Subcutaneous abdominal adipose tissue (tissue), 5 donors: ENCODE results near the gene USP34.
"Not testable (repeated sequence)": the region's sequence is repeated elsewhere in the genome, so short reads cannot be mapped to it uniquely, and the experiment has no call there.

ENCODE experiments used
- H3K27ac ChIP-seq: one replicate; pipeline ENCODE4 v1.7.0; 2013; ENCODE audit warnings: low read depth, mild to moderate bottlenecking, inconsistent platforms, low read length, moderate library complexity
- H3K27me3 ChIP-seq, 5 donors: one replicate each; pipeline ENCODE4 v1.7.0; 2013; ENCODE audit warnings: low read length in 5 of 5, inconsistent platforms in 1 of 5; ENCODE audit not compliant: control insufficient read depth in 5 of 5, insufficient read depth in 4 of 5
- H3K36me3 ChIP-seq, 5 donors: one replicate each; pipeline ENCODE4 v1.7.0; 2013; ENCODE audit warnings: low read length in 5 of 5; ENCODE audit not compliant: control insufficient read depth in 5 of 5, insufficient read depth in 5 of 5
- H3K4me1 ChIP-seq, 5 donors: one replicate each; pipeline ENCODE4 v1.7.0; 2013; ENCODE audit warnings: low read length in 5 of 5, mild to moderate bottlenecking in 3 of 5, moderate library complexity in 1 of 5; ENCODE audit not compliant: control insufficient read depth in 5 of 5, insufficient read depth in 5 of 5
- H3K4me3 ChIP-seq, 5 donors: one replicate each; pipeline ENCODE4 v1.7.0; 2013; ENCODE audit warnings: low read length in 5 of 5, low read depth in 1 of 5
- H3K9ac ChIP-seq, 5 donors: one replicate each; pipeline ENCODE4 v1.7.0; 2013; ENCODE audit warnings: low read length in 5 of 5, mild to moderate bottlenecking in 4 of 5, moderate library complexity in 3 of 5
- H3K9me3 ChIP-seq, 5 donors: one replicate each; pipeline ENCODE4 v1.7.0; 2013; ENCODE audit warnings: low read length in 5 of 5; ENCODE audit not compliant: control insufficient read depth in 5 of 5
- donor health status: healthy.
- donor health status: healthy.
- donor health status: healthy.
- donor health status: healthy.
- donor health status: healthy.

The USP34 gene

GRCh38 chr2:61414674-61415073 lies 56.2 kb downstream of the USP34 start:
- Histone ChIP-seq H3K27ac (no peak overlapping the region), H3K4me1 (peaks cover 0 to 4% (median 0%) of the 10 kb centered on the region in 5 donors)

GRCh38 chr2:61411109-61411508 lies 59.8 kb downstream of the USP34 start:
- H3K9ac ChIP-seq = no peak overlapping the region
- H3K27me3 ChIP-seq = no peaks in the 10 kb centered on the region
- peaks cover 0 to 3% (median 0%) of the 10 kb centered on the region in 5 donors for H3K36me3 ChIP-seq
- H3K27ac ChIP-seq = no peak overlapping the region
- no peaks in the 10 kb centered on the region for H3K9me3 ChIP-seq
- no peak overlapping the region for H3K4me3 ChIP-seq
- peaks cover 0 to 4% (median 0%) of the 10 kb centered on the region in 5 donors for H3K4me1 ChIP-seq

More at GRCh38 chr2:61414674-61415073, 56.2 kb downstream of the USP34 start:
- Histone ChIP-seq H3K36me3 (peaks cover 0 to 6% (median 3%) of the 10 kb centered on the region in 5 donors), H3K4me3 (no peak overlapping the region), H3K27me3 (no peaks in the 10 kb centered on the region), H3K9me3 (no peaks in the 10 kb centered on the region), H3K9ac (no peak overlapping the region)

GRCh38 chr2:61410185-61410584 lies 60.7 kb downstream of the USP34 start:
- Histone ChIP-seq H3K36me3 (peaks cover 0 to 6% (median 3%) of the 10 kb centered on the region in 5 donors), H3K9me3 (no peaks in the 10 kb centered on the region), H3K9ac (no peak overlapping the region), H3K27ac (no peak overlapping the region), H3K4me1 (no peaks in the 10 kb centered on the region), H3K27me3 (no peaks in the 10 kb centered on the region), H3K4me3 (no peak overlapping the region)

GRCh38 chr2:61405813-61406212 lies 65.1 kb downstream of the USP34 start:
- no peaks in the 10 kb centered on the region for H3K27me3 ChIP-seq
- H3K27ac ChIP-seq = no peak overlapping the region
- no peak overlapping the region for H3K4me3 ChIP-seq
- H3K9ac ChIP-seq = no peak overlapping the region
- peaks cover 3 to 11% (median 6%) of the 10 kb centered on the region in 5 donors for H3K36me3 ChIP-seq
- no peaks in the 10 kb centered on the region for H3K9me3 ChIP-seq
- no peaks in the 10 kb centered on the region for H3K4me1 ChIP-seq

- H3K4me3 ChIP-seq = no peak overlapping the region
- no peaks in the 10 kb centered on the region for H3K4me1 ChIP-seq
- no peaks in the 10 kb centered on the region for H3K9me3 ChIP-seq
- H3K27ac ChIP-seq = no peak overlapping the region
- H3K9ac ChIP-seq = no peak overlapping the region
- no peaks in the 10 kb centered on the region for H3K27me3 ChIP-seq
- peaks cover 3 to 8% (median 6%) of the 10 kb centered on the region in 5 donors for H3K36me3 ChIP-seq
Observed at GRCh38 chr2:61404438-61404837, 66.4 kb downstream of the USP34 start.

- H3K36me3 ChIP-seq = peaks cover 0 to 14% (median 5%) of the 10 kb centered on the region in 5 donors
Observed at GRCh38 chr2:61398413-61398812, 72.5 kb downstream of the USP34 start.

GRCh38 chr2:61396005-61396404 lies 74.9 kb downstream of the USP34 start:
- H3K36me3 ChIP-seq = peaks cover 4 to 23% (median 12%) of the 10 kb centered on the region in 5 donors
- H3K4me1 ChIP-seq = peaks cover 0 to 3% (median 0%) of the 10 kb centered on the region in 5 donors
- H3K27ac ChIP-seq = no peak overlapping the region
- H3K9me3 ChIP-seq = peaks cover 0 to 3% (median 0%) of the 10 kb centered on the region in 5 donors
- no peak overlapping the region for H3K4me3 ChIP-seq
- H3K9ac ChIP-seq = no peak overlapping the region
- no peaks in the 10 kb centered on the region for H3K27me3 ChIP-seq

More at GRCh38 chr2:61398413-61398812, 72.5 kb downstream of the USP34 start:
- H3K9me3 ChIP-seq = peaks cover 0 to 3% (median 0%) of the 10 kb centered on the region in 5 donors
- H3K27me3 ChIP-seq = no peaks in the 10 kb centered on the region
- H3K4me1 ChIP-seq = peaks cover 0 to 3% (median 0%) of the 10 kb centered on the region in 5 donors
- no peak overlapping the region for H3K4me3 ChIP-seq
- H3K9ac ChIP-seq = no peak overlapping the region
- H3K27ac ChIP-seq = no peak overlapping the region

GRCh38 chr2:61387588-61387987 lies 83.3 kb downstream of the USP34 start:
- not testable (repeated sequence) for H3K4me3 ChIP-seq, H3K27ac ChIP-seq, H3K27me3 ChIP-seq, H3K4me1 ChIP-seq, H3K9me3 ChIP-seq, H3K9ac ChIP-seq
- H3K36me3 ChIP-seq = peaks cover 7 to 15% (median 12%) of the 10 kb centered on the region in 5 donors

- not testable (repeated sequence) for H3K27ac ChIP-seq, H3K4me1 ChIP-seq, H3K9ac ChIP-seq, H3K27me3 ChIP-seq, H3K4me3 ChIP-seq, H3K9me3 ChIP-seq
- peaks cover 25 to 59% (median 31%) of the 10 kb centered on the region in 5 donors for H3K36me3 ChIP-seq
Observed at GRCh38 chr2:61380882-61381197, 90.0 kb downstream of the USP34 start.

GRCh38 chr2:61380056-61380881 lies 90.6 kb downstream of the USP34 start:
- Histone ChIP-seq H3K9ac (no peak overlapping the region), H3K4me1 (peaks cover 0 to 3% (median 0%) of the 10 kb centered on the region in 5 donors), H3K4me3 (no peak overlapping the region), H3K9me3 (no peaks in the 10 kb centered on the region), H3K27me3 (no peaks in the 10 kb centered on the region), H3K27ac (no peak overlapping the region), H3K36me3 (peaks cover 26 to 57% (median 32%) of the 10 kb centered on the region in 5 donors)
